ENCODE measurements around the gene SHCBP1L. TPM values are rescaled to one million over a fixed set of nuclear protein-coding genes. Genes with fewer than 3 reads are reported as not detected.

SHCBP1L gene
- total and polyA plus RNA-seq, 4 donors: not detected

GRCh38 chr1:182889997-182890396, 63.0 kb downstream of the SHCBP1L start:
- no peak for ATAC-seq (ENCODE audit: low FRiP score)
- H3K36me3 ChIP-seq (ENCODE audit: control insufficient read depth in 1 of 2, insufficient read depth in 2 of 2, low read length in 1 of 2): peaks cover 3 to 10% of the 10 kb centered on the region in 2 donors
- no peak overlapping the region for H3K27ac ChIP-seq (ENCODE audit: low read depth in 1 of 2, low read length in 2 of 2)
- no peak overlapping the region for H3K4me3 ChIP-seq (ENCODE audit: low read length in 2 of 2)
- no peaks in the 10 kb centered on the region for H3K4me1 ChIP-seq (ENCODE audit: control insufficient read depth in 1 of 2, insufficient read depth in 2 of 2, low read length in 2 of 2)
- no peaks in the 10 kb centered on the region for H3K27me3 ChIP-seq (ENCODE audit: control insufficient read depth in 1 of 2, insufficient read depth in 2 of 2, low read length in 1 of 2)
- no peaks in the 10 kb centered on the region for H3K9me3 ChIP-seq (ENCODE audit: control insufficient read depth, low read length)
- no peak for DNase-seq
- intact Hi-C loops (cut with DNase I): no loop called here
- WGBS, 2 donors: 66 to 70% methylated on average over 6 of the region's 6 CpGs

- WGBS, 2 donors: 67 to 73% methylated on average over 7 of the region's 7 CpGs
- intact Hi-C loops (cut with DNase I): no loop called here
- H3K27ac ChIP-seq (ENCODE audit: low read depth in 1 of 2, low read length in 2 of 2): no peak overlapping the region
- no peak for DNase-seq
- no peak overlapping the region for H3K4me3 ChIP-seq (ENCODE audit: low read length in 2 of 2)
- H3K4me1 ChIP-seq (ENCODE audit: control insufficient read depth in 1 of 2, insufficient read depth in 2 of 2, low read length in 2 of 2): no peaks in the 10 kb centered on the region
- no peak for ATAC-seq (ENCODE audit: low FRiP score)
- peaks cover 3 to 13% of the 10 kb centered on the region in 2 donors for H3K36me3 ChIP-seq (ENCODE audit: control insufficient read depth in 1 of 2, insufficient read depth in 2 of 2, low read length in 1 of 2)
- no peaks in the 10 kb centered on the region for H3K27me3 ChIP-seq (ENCODE audit: control insufficient read depth in 1 of 2, insufficient read depth in 2 of 2, low read length in 1 of 2)
- H3K9me3 ChIP-seq (ENCODE audit: control insufficient read depth, low read length): no peaks in the 10 kb centered on the region
Observed at GRCh38 chr1:182888736-182889531, 64.0 kb downstream of the SHCBP1L start.

GRCh38 chr1:182886985-182887384, 66.0 kb downstream of the SHCBP1L start:
- Histone ChIP-seq H3K9me3 (ENCODE audit: control insufficient read depth, low read length) (no peaks in the 10 kb centered on the region), H3K27me3 (ENCODE audit: control insufficient read depth in 1 of 2, insufficient read depth in 2 of 2, low read length in 1 of 2) (no peaks in the 10 kb centered on the region), H3K36me3 (ENCODE audit: control insufficient read depth in 1 of 2, insufficient read depth in 2 of 2, low read length in 1 of 2) (peaks cover 3 to 14% of the 10 kb centered on the region in 2 donors), H3K4me3 (ENCODE audit: low read length in 2 of 2) (no peak overlapping the region), H3K4me1 (ENCODE audit: control insufficient read depth in 1 of 2, insufficient read depth in 2 of 2, low read length in 2 of 2) (no peaks in the 10 kb centered on the region), H3K27ac (ENCODE audit: low read depth in 1 of 2, low read length in 2 of 2) (no peak overlapping the region)
- WGBS, 2 donors: 97% methylated on average over 11 of the region's 11 CpGs
- intact Hi-C loops (cut with DNase I): no loop called here
- DNase-seq (no peak), ATAC-seq (ENCODE audit: low FRiP score) (peak; percentile 22)

GRCh38 chr1:182885591-182885990, 67.4 kb downstream of the SHCBP1L start:
- intact Hi-C loops (cut with DNase I): no loop called here
- peaks cover 3 to 17% of the 10 kb centered on the region in 2 donors for H3K36me3 ChIP-seq (ENCODE audit: control insufficient read depth in 1 of 2, insufficient read depth in 2 of 2, low read length in 1 of 2)
- 94 to 97% methylated on average over 3 of the region's 3 CpGs for WGBS, 2 donors

GRCh38 chr1:182884872-182885271, 68.1 kb downstream of the SHCBP1L start:
- Histone ChIP-seq H3K9me3 (ENCODE audit: control insufficient read depth, low read length) (no peaks in the 10 kb centered on the region), H3K4me3 (ENCODE audit: low read length in 2 of 2) (no peak overlapping the region), H3K27ac (ENCODE audit: low read depth in 1 of 2, low read length in 2 of 2) (no peak overlapping the region), H3K36me3 (ENCODE audit: control insufficient read depth in 1 of 2, insufficient read depth in 2 of 2, low read length in 1 of 2) (peaks cover 3 to 16% of the 10 kb centered on the region in 2 donors), H3K27me3 (ENCODE audit: control insufficient read depth in 1 of 2, insufficient read depth in 2 of 2, low read length in 1 of 2) (no peaks in the 10 kb centered on the region), H3K4me1 (ENCODE audit: control insufficient read depth in 1 of 2, insufficient read depth in 2 of 2, low read length in 2 of 2) (no peaks in the 10 kb centered on the region)
- DNase-seq (no peak), ATAC-seq (ENCODE audit: low FRiP score) (no peak)
- intact Hi-C loops (cut with DNase I): no loop called here

More at GRCh38 chr1:182885591-182885990, 67.4 kb downstream of the SHCBP1L start:
- no peak overlapping the region for H3K4me3 ChIP-seq (ENCODE audit: low read length in 2 of 2)
- no peak overlapping the region for H3K27ac ChIP-seq (ENCODE audit: low read depth in 1 of 2, low read length in 2 of 2)
- H3K4me1 ChIP-seq (ENCODE audit: control insufficient read depth in 1 of 2, insufficient read depth in 2 of 2, low read length in 2 of 2): no peaks in the 10 kb centered on the region
- ATAC-seq (ENCODE audit: low FRiP score) (no peak), DNase-seq (no peak)
- no peaks in the 10 kb centered on the region for H3K9me3 ChIP-seq (ENCODE audit: control insufficient read depth, low read length)
- H3K27me3 ChIP-seq (ENCODE audit: control insufficient read depth in 1 of 2, insufficient read depth in 2 of 2, low read length in 1 of 2): no peaks in the 10 kb centered on the region

GRCh38 chr1:182877842-182878241, 75.1 kb downstream of the SHCBP1L start:
- DNase-seq: no peak
- no peak for ATAC-seq (ENCODE audit: low FRiP score)
- Histone ChIP-seq H3K9me3 (ENCODE audit: control insufficient read depth, low read length) (no peaks in the 10 kb centered on the region), H3K27me3 (ENCODE audit: control insufficient read depth in 1 of 2, insufficient read depth in 2 of 2, low read length in 1 of 2) (no peaks in the 10 kb centered on the region), H3K27ac (ENCODE audit: low read depth in 1 of 2, low read length in 2 of 2) (no peak overlapping the region), H3K36me3 (ENCODE audit: control insufficient read depth in 1 of 2, insufficient read depth in 2 of 2, low read length in 1 of 2) (peaks cover 8 to 19% of the 10 kb centered on the region in 2 donors), H3K4me1 (ENCODE audit: control insufficient read depth in 1 of 2, insufficient read depth in 2 of 2, low read length in 2 of 2) (no peaks in the 10 kb centered on the region), H3K4me3 (ENCODE audit: low read length in 2 of 2) (no peak overlapping the region)
- WGBS, 2 donors: 93 to 94% methylated on average over 7 of the region's 7 CpGs
- intact Hi-C loops (cut with DNase I): no loop called here

- no peaks in the 10 kb centered on the region for H3K27me3 ChIP-seq (ENCODE audit: control insufficient read depth in 1 of 2, insufficient read depth in 2 of 2, low read length in 1 of 2)
- H3K4me1 ChIP-seq (ENCODE audit: control insufficient read depth in 1 of 2, insufficient read depth in 2 of 2, low read length in 2 of 2): no peaks in the 10 kb centered on the region
- intact Hi-C loops (cut with DNase I): no loop called here
Observed at GRCh38 chr1:182877331-182877730, 75.6 kb downstream of the SHCBP1L start.

GRCh38 chr1:182875889-182876288, 77.1 kb downstream of the SHCBP1L start:
- WGBS, 2 donors: 88 to 91% methylated on average over 2 of the region's 2 CpGs

More at GRCh38 chr1:182877331-182877730, 75.6 kb downstream of the SHCBP1L start:
- DNase-seq (no peak), ATAC-seq (ENCODE audit: low FRiP score) (no peak)
- Histone ChIP-seq H3K36me3 (ENCODE audit: control insufficient read depth in 1 of 2, insufficient read depth in 2 of 2, low read length in 1 of 2) (peaks cover 8 to 20% of the 10 kb centered on the region in 2 donors), H3K9me3 (ENCODE audit: control insufficient read depth, low read length) (no peaks in the 10 kb centered on the region), H3K27ac (ENCODE audit: low read depth in 1 of 2, low read length in 2 of 2) (no peak overlapping the region), H3K4me3 (ENCODE audit: low read length in 2 of 2) (no peak overlapping the region)

GRCh38 chr1:182872881-182873280, 80.1 kb downstream of the SHCBP1L start:
- Histone ChIP-seq H3K27me3 (ENCODE audit: control insufficient read depth in 1 of 2, insufficient read depth in 2 of 2, low read length in 1 of 2) (no peaks in the 10 kb centered on the region), H3K4me1 (ENCODE audit: control insufficient read depth in 1 of 2, insufficient read depth in 2 of 2, low read length in 2 of 2) (no peaks in the 10 kb centered on the region), H3K36me3 (ENCODE audit: control insufficient read depth in 1 of 2, insufficient read depth in 2 of 2, low read length in 1 of 2) (peaks cover 8 to 16% of the 10 kb centered on the region in 2 donors), H3K27ac (ENCODE audit: low read depth in 1 of 2, low read length in 2 of 2) (no peak overlapping the region), H3K9me3 (ENCODE audit: control insufficient read depth, low read length) (no peaks in the 10 kb centered on the region), H3K4me3 (ENCODE audit: low read length in 2 of 2) (no peak overlapping the region)
- WGBS, 2 donors: 92 to 97% methylated on average over 3 of the region's 3 CpGs
- intact Hi-C loops (cut with DNase I): no loop called here
- DNase-seq (no peak), ATAC-seq (ENCODE audit: low FRiP score) (no peak)

More at GRCh38 chr1:182875889-182876288, 77.1 kb downstream of the SHCBP1L start:
- Histone ChIP-seq H3K9me3 (ENCODE audit: control insufficient read depth, low read length) (no peaks in the 10 kb centered on the region), H3K36me3 (ENCODE audit: control insufficient read depth in 1 of 2, insufficient read depth in 2 of 2, low read length in 1 of 2) (peaks cover 8 to 16% of the 10 kb centered on the region in 2 donors), H3K27ac (ENCODE audit: low read depth in 1 of 2, low read length in 2 of 2) (no peak overlapping the region), H3K4me1 (ENCODE audit: control insufficient read depth in 1 of 2, insufficient read depth in 2 of 2, low read length in 2 of 2) (no peaks in the 10 kb centered on the region), H3K4me3 (ENCODE audit: low read length in 2 of 2) (no peak overlapping the region), H3K27me3 (ENCODE audit: control insufficient read depth in 1 of 2, insufficient read depth in 2 of 2, low read length in 1 of 2) (no peaks in the 10 kb centered on the region)
- DNase-seq: no peak
- intact Hi-C loops (cut with DNase I): no loop called here
- no peak for ATAC-seq (ENCODE audit: low FRiP score)
